Stimulated activated CD8-positive, alpha-beta memory T cell treated with anti-CD3 and anti-CD28 coated beads, Interleukin-7, amount 100 ng/mL, for 48 hours (primary cell): ENCODE data around the gene SPATA45.
"Not testable (repeated sequence)": the region's sequence is repeated elsewhere in the genome, so short reads cannot be mapped to it uniquely, and the experiment has no call there.

Source experiments
- DNase-seq, 2 donors: peaks; one replicate each; pipeline ENCODE4 v3.0.0-alpha.2; 2020; ENCODE audit warnings: low read depth in 1 of 2; ENCODE audit errors: extremely low read depth in 1 of 2

Gene SPATA45

GRCh38 chr1:212833211-212834207 lies 13.9 kb downstream of the SPATA45 start:
- DNase-seq: not testable (repeated sequence)

- DNase-seq: no peak
Measured at GRCh38 chr1:212828395-212828794, 19.1 kb downstream of the SPATA45 start.

- DNase-seq: no peak
Measured at GRCh38 chr1:212827831-212828278, 19.6 kb downstream of the SPATA45 start.

GRCh38 chr1:212827171-212827776 lies 20.2 kb downstream of the SPATA45 start:
- no peak for DNase-seq

GRCh38 chr1:212825798-212826452 lies 21.5 kb downstream of the SPATA45 start:
- DNase-seq: no peak

- no peak for DNase-seq
Measured at GRCh38 chr1:212824201-212824600, 23.2 kb downstream of the SPATA45 start.

- no peak for DNase-seq
Measured at GRCh38 chr1:212822956-212823355, 24.5 kb downstream of the SPATA45 start.

GRCh38 chr1:212820969-212821368 lies 26.5 kb downstream of the SPATA45 start:
- no peak for DNase-seq

GRCh38 chr1:212819726-212820125 lies 27.7 kb downstream of the SPATA45 start:
- no peak for DNase-seq

- DNase-seq: no peak
Measured at GRCh38 chr1:212816567-212817278, 30.7 kb downstream of the SPATA45 start.

- DNase-seq: no peak
Measured at GRCh38 chr1:212814537-212815334, 32.7 kb downstream of the SPATA45 start.

- DNase-seq: no peak
Measured at GRCh38 chr1:212805767-212806166, 41.7 kb downstream of the SPATA45 start.

GRCh38 chr1:212797681-212798080 lies 49.8 kb downstream of the SPATA45 start:
- no peak for DNase-seq

- DNase-seq: no peak
Measured at GRCh38 chr1:212794561-212795014, 52.9 kb downstream of the SPATA45 start.

- DNase-seq: no peak
Measured at GRCh38 chr1:212792396-212792908, 55.0 kb downstream of the SPATA45 start.

GRCh38 chr1:212791676-212792395 lies 55.6 kb downstream of the SPATA45 start, which contains the start of the genes NSL1 and TATDN3:
NSL1 (minus strand) TSS chr1:212791777; CDS start chr1:212791763, 14 bp downstream.
TATDN3 (plus strand) TSS chr1:212791894; CDS start chr1:212791922, 28 bp downstream.
- DNase-seq: peak; percentile 82 to 89

- DNase-seq: no peak
Measured at GRCh38 chr1:212791261-212791675, 56.2 kb downstream of the SPATA45 start.

- DNase-seq: no peak
Measured at GRCh38 chr1:212785871-212786270, 61.6 kb downstream of the SPATA45 start.

- DNase-seq: no peak
Measured at GRCh38 chr1:212783976-212784375, 63.5 kb downstream of the SPATA45 start.
